ENCODE measurements around the gene ATRAID. TPM values are rescaled to one million over a fixed set of nuclear protein-coding genes. Genes with fewer than 3 reads are reported as not detected.

The ATRAID gene
- total RNA-seq, 1 donor from 2014 or later = 150 TPM

- intact Hi-C loops (cut with DNase I) = no loop called here
- no peak overlapping the region for H3K4me3 ChIP-seq
- H3K4me1 ChIP-seq = no peaks in the 10 kb centered on the region
- DNase-seq (ENCODE audit: extremely low spot score in 2 of 2) = no peak
- no peak for TF ChIP-seq POLR2AphosphoS5 (IDR thresholded peaks at IDR 0.05; ENCODE audit: insufficient read depth in 1 of 2, low read depth in 1 of 2)
- TF ChIP-seq, protein P1, sequence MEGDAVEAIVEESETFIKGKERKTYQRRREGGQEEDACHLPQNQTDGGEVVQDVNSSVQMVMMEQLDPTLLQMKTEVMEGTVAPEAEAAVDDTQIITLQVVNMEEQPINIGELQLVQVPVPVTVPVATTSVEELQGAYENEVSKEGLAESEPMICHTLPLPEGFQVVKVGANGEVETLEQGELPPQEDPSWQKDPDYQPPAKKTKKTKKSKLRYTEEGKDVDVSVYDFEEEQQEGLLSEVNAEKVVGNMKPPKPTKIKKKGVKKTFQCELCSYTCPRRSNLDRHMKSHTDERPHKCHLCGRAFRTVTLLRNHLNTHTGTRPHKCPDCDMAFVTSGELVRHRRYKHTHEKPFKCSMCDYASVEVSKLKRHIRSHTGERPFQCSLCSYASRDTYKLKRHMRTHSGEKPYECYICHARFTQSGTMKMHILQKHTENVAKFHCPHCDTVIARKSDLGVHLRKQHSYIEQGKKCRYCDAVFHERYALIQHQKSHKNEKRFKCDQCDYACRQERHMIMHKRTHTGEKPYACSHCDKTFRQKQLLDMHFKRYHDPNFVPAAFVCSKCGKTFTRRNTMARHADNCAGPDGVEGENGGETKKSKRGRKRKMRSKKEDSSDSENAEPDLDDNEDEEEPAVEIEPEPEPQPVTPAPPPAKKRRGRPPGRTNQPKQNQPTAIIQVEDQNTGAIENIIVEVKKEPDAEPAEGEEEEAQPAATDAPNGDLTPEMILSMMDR (IDR thresholded peaks at IDR 0.05) = no peak
- no peak for TF ChIP-seq POLR2A (IDR thresholded peaks at IDR 0.05)
- H3K36me3 ChIP-seq = no peaks in the 10 kb centered on the region
- H3K27ac ChIP-seq = no peak overlapping the region
- H3K9me3 ChIP-seq = no peaks in the 10 kb centered on the region
- peaks cover 6% of the 10 kb centered on the region for H3K27me3 ChIP-seq
Measured at GRCh38 chr2:27256855-27257454, 45.1 kb downstream of the ATRAID start.

DNA sequence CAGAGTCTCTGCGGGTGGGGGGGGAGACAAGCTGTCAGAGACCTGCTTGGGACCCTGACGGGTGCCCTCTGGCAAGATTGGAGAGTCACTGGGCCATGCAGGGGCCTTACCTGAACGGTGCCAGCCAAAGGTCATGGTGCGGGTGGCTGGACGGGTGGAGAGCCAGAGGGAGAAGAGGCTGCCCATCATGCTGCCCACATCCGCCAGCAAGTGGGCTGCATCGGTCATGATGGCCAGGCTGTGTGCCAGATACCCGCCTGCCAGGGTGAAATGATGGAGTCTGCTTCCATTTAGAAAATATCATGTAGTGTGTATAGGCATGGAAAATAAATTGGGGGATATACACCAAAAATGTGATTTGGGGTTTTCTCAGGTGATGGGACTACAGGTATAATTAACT, 46.2 kb downstream of the ATRAID start:
- intact Hi-C loops (cut with DNase I) = no loop called here
- H3K27ac ChIP-seq = no peak overlapping the region

GRCh38 chr2:27261241-27261925, 49.5 kb downstream of the ATRAID start:
- TF ChIP-seq, protein P1 (IDR thresholded peaks at IDR 0.05) = no peak
- TF ChIP-seq POLR2AphosphoS5 (IDR thresholded peaks at IDR 0.05; ENCODE audit: insufficient read depth in 1 of 2, low read depth in 1 of 2) (no peak), POLR2A (IDR thresholded peaks at IDR 0.05) (no peak)
- Histone ChIP-seq H3K27me3 (peaks cover 30% of the 10 kb centered on the region), H3K36me3 (no peaks in the 10 kb centered on the region), H3K4me3 (no peak overlapping the region), H3K9me3 (no peaks in the 10 kb centered on the region), H3K4me1 (peaks cover 31% of the 10 kb centered on the region), H3K27ac (no peak overlapping the region)
- intact Hi-C loops (cut with DNase I) = no loop called here
- DNase-seq (ENCODE audit: extremely low spot score in 2 of 2) = no peak

More for the DNA sequence above, 46.2 kb downstream of the ATRAID start:
- H3K36me3 ChIP-seq = no peaks in the 10 kb centered on the region
- peaks cover 12% of the 10 kb centered on the region for H3K27me3 ChIP-seq
- H3K4me1 ChIP-seq = peaks cover 9% of the 10 kb centered on the region
- H3K9me3 ChIP-seq = no peaks in the 10 kb centered on the region
- DNase-seq (ENCODE audit: extremely low spot score in 2 of 2) = no peak
- no peak overlapping the region for H3K4me3 ChIP-seq
- TF ChIP-seq POLR2AphosphoS5 (IDR thresholded peaks at IDR 0.05; ENCODE audit: insufficient read depth in 1 of 2, low read depth in 1 of 2) (no peak), POLR2A (IDR thresholded peaks at IDR 0.05) (no peak)
- TF ChIP-seq, protein P1 (IDR thresholded peaks at IDR 0.05) = no peak

- Histone ChIP-seq H3K27ac (no peak overlapping the region), H3K4me1 (peaks cover 31% of the 10 kb centered on the region), H3K4me3 (peak overlapping the region in 1 of 2 donors; percentile 37), H3K9me3 (no peaks in the 10 kb centered on the region), H3K36me3 (no peaks in the 10 kb centered on the region), H3K27me3 (peaks cover 30% of the 10 kb centered on the region)
- TF ChIP-seq, protein P1 (IDR thresholded peaks at IDR 0.05) = no peak
- no peak for TF ChIP-seq POLR2AphosphoS5 (IDR thresholded peaks at IDR 0.05; ENCODE audit: insufficient read depth in 1 of 2, low read depth in 1 of 2)
- TF ChIP-seq POLR2A (IDR thresholded peaks at IDR 0.05) = no peak
- no peak for DNase-seq (ENCODE audit: extremely low spot score in 2 of 2)
- intact Hi-C loops (cut with DNase I) = no loop called here
Measured at GRCh38 chr2:27261926-27262298, 50.1 kb downstream of the ATRAID start.
